HL-60 (cell line): ENCODE data around the gene MYCBP2.

Experiments used
- CTCF ChIP-seq: IDR thresholded peaks from one replicate; pipeline ENCODE4 v1.5.1; 2011; ENCODE audit warnings: low read length, control low read depth, inconsistent platforms; ENCODE audit not compliant: insufficient read depth
- REST ChIP-seq: IDR thresholded peaks from 2 replicates; pipeline ENCODE4 v1.6.1; 2012; ENCODE audit warnings: low read depth; ENCODE audit not compliant: insufficient replicate concordance

DNA sequence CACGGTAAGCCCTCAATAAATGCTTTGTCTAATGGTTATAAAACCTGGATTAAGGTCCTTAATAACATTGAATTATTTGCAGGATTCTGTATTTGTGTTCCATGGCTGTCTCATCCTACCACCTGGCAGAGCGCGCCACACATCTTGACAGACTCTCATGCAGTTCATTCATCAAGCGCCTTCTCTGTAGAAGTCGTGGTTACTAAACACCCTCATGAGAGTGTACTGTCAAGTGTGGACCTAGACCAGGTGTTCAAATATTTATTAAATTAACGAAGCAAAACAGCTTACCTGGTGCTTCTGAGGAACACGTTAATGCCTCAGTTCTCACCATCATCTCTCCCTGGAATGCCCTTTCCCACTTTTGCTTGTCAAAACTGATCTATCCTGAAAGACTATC lies 286.8 kb downstream of the MYCBP2 start:
- TF ChIP-seq CTCF (no peak), REST (no peak)
